ENCODE data around the gene APOA5. TPM values are rescaled to one million over a fixed set of nuclear protein-coding genes. Genes with fewer than 3 reads are reported as not detected.

APOA5 gene
- total RNA-seq, 2 donors from 2014 or later, result not detected

- DNase-seq (ENCODE audit: low spot score), result no peak
Measured at GRCh38 chr11:116796548-116796947, 4.9 kb upstream of the APOA5 start.

DNA sequence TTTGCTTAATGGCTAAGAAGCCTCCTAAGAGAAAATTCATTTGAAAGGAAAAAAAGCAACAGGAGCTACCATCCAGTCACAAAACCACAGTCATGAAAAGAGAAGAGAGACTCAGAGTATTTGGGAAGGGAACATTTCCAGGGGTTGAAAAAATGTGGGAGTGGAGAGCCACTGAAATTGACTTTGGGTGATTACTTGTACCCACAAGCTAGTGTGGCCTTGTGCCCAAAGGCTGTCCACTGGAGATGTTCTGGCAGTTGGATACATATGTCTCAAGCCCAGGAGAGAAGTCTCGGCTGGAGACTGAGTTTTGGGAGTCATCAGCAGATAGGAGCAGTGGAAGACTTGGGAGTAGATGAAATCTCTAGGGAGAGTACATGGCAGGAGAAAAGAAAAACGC is 3.2 kb upstream of the APOA5 start:
- no peak for DNase-seq (ENCODE audit: low spot score)
- TF ChIP-seq CTCF (IDR thresholded peaks at IDR 0.05), result no peak
- Histone ChIP-seq H3K9me3 (no peaks in the 10 kb centered on the region), H3K36me3 (no peaks in the 10 kb centered on the region), H3K4me3 (no peak overlapping the region), H3K4me1 (peaks cover 0 to 8% of the 10 kb centered on the region in 2 donors), H3K27ac (no peak overlapping the region), H3K27me3 (no peaks in the 10 kb centered on the region)

More at GRCh38 chr11:116796548-116796947, 4.9 kb upstream of the APOA5 start:
- H3K27ac ChIP-seq, result no peak overlapping the region
- H3K36me3 ChIP-seq, result no peaks in the 10 kb centered on the region
- H3K9me3 ChIP-seq, result no peaks in the 10 kb centered on the region
- H3K4me1 ChIP-seq, result peaks cover 0 to 2% of the 10 kb centered on the region in 2 donors
- no peak for TF ChIP-seq CTCF (IDR thresholded peaks at IDR 0.05)
- no peak overlapping the region for H3K4me3 ChIP-seq
- H3K27me3 ChIP-seq, result no peaks in the 10 kb centered on the region

- Histone ChIP-seq H3K36me3 (no peaks in the 10 kb centered on the region), H3K27ac (no peak overlapping the region), H3K9me3 (no peaks in the 10 kb centered on the region)
Measured at GRCh38 chr11:116793772-116794097, 2.1 kb upstream of the APOA5 start.

GRCh38 chr11:116792869-116793771 is 1.4 kb upstream of the APOA5 start:
- no peaks in the 10 kb centered on the region for H3K9me3 ChIP-seq
- no peak overlapping the region for H3K27ac ChIP-seq
- no peak overlapping the region for H3K4me3 ChIP-seq
- peaks cover 0 to 15% of the 10 kb centered on the region in 2 donors for H3K4me1 ChIP-seq
- H3K36me3 ChIP-seq, result no peaks in the 10 kb centered on the region
- no peak for DNase-seq (ENCODE audit: low spot score)
- H3K27me3 ChIP-seq, result no peaks in the 10 kb centered on the region
- TF ChIP-seq CTCF (IDR thresholded peaks at IDR 0.05), result no peak

More at GRCh38 chr11:116793772-116794097, 2.1 kb upstream of the APOA5 start:
- Histone ChIP-seq H3K4me3 (no peak overlapping the region), H3K4me1 (peaks cover 0 to 9% of the 10 kb centered on the region in 2 donors), H3K27me3 (no peaks in the 10 kb centered on the region)
- DNase-seq (ENCODE audit: low spot score), result no peak
- no peak for TF ChIP-seq CTCF (IDR thresholded peaks at IDR 0.05)

DNA sequence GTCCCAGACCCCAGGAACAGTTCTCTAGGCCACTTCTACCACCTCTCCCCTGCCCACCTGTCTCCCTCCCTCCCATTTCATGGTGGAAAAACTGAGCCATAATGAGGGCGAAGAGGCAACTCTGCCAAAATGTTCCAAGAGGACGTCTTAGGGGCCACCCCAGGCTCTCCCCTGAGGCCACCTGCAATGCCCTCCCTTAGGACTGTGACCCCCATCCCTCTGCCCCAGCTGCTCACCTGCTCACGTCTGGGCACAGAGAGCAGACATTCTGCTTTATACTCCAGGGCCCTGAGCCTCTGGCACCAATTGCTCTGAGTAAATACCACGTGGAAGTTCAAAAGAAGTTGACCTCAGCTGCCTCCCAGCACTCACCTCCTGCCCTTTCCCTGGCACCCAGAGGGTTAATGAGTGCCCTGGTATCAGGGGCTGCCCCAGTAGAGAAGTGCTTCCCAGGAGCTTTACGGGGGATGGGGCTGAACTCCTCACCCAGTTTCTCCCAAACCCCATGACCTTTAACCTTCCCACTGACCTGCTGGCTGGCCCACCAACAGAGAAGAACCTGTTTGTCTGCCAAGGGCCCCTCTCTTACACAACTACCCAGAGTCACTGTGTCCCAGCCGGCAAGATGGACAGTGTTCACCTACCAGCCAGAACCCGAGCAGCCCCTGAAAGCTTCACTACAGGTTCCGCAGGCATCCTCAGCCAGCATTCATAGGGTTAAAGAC is 627 bp upstream of the APOA5 start:
- H3K36me3 ChIP-seq, result no peaks in the 10 kb centered on the region
- no peak overlapping the region for H3K27ac ChIP-seq
- no peaks in the 10 kb centered on the region for H3K27me3 ChIP-seq
- no peak for TF ChIP-seq CTCF (IDR thresholded peaks at IDR 0.05)
- peaks cover 0 to 16% of the 10 kb centered on the region in 2 donors for H3K4me1 ChIP-seq
- DNase-seq (ENCODE audit: low spot score), result no peak
- H3K9me3 ChIP-seq, result no peaks in the 10 kb centered on the region
- H3K4me3 ChIP-seq, result no peak overlapping the region
